SJCRH30 (cell line): ENCODE data around the gene SYT8. TPM values are rescaled to one million over a fixed set of nuclear protein-coding genes. Genes with fewer than 3 reads are reported as not detected.
A peak's percentile ranks its signal among the peaks of the same experiment; 100 is the strongest.
"Not testable (repeated sequence)": the region's sequence is repeated elsewhere in the genome, so short reads cannot be mapped to it uniquely, and the experiment has no call there.

Source experiments
- DNase-seq, 2 experiments: peaks; one replicate each; pipeline ENCODE4 v3.0.0-alpha.2; 2015 to 2020
- H3K27ac ChIP-seq: fragments of 250-450 bp; sonication (Bioruptor Pico); 2 replicates; pipeline ENCODE4 v1.5.1; 2020; ENCODE audit warnings: mild to moderate bottlenecking, moderate library complexity
- H3K27me3 ChIP-seq: fragments of 250-450 bp; sonication (Bioruptor Pico); 2 replicates; pipeline ENCODE4 v1.5.1; 2020; ENCODE audit warnings: mild to moderate bottlenecking, moderate library complexity
- H3K36me3 ChIP-seq: fragments of 250-450 bp; sonication (Bioruptor Pico); 2 replicates; pipeline ENCODE4 v1.5.1; 2020; ENCODE audit warnings: mild to moderate bottlenecking, moderate library complexity
- H3K4me1 ChIP-seq: fragments of 250-450 bp; sonication (Bioruptor Pico); 2 replicates; pipeline ENCODE4 v1.5.1; 2020; ENCODE audit warnings: mild to moderate bottlenecking, moderate library complexity
- H3K4me3 ChIP-seq: fragments of 250-450 bp; sonication (Bioruptor Pico); 2 replicates; pipeline ENCODE4 v1.5.1; 2020; ENCODE audit warnings: mild to moderate bottlenecking, moderate library complexity
- H3K9me3 ChIP-seq: fragments of 250-450 bp; sonication (Bioruptor Pico); replicated peaks from 2 replicates; pipeline ENCODE4 v1.5.1; 2020; ENCODE audit warnings: mild to moderate bottlenecking, moderate library complexity
- total RNA-seq: library from RNA; depleted of rRNA; stranded (reverse); fragments of >200 nt; shearing (Covaris generic); gene quantifications from 2 replicates; pipeline ENCODE4 v1.2.3, GENCODE V29; 2014

SYT8 gene
- total RNA-seq, 1 experiment from 2014 or later = 1.7 TPM

GRCh38 chr11:1872267-1872985 lies 37.6 kb downstream of the SYT8 start:
- Histone ChIP-seq H3K4me3 (no peak overlapping the region), H3K27ac (no peak overlapping the region)
- no peak for DNase-seq

GRCh38 chr11:1873048-1873812 lies 38.4 kb downstream of the SYT8 start:
- no peaks in the 10 kb centered on the region for H3K36me3 ChIP-seq
- H3K9me3 ChIP-seq = no peaks in the 10 kb centered on the region
- DNase-seq = no peak
- peaks cover 15% of the 10 kb centered on the region for H3K27me3 ChIP-seq
- H3K4me3 ChIP-seq = no peak overlapping the region
- H3K27ac ChIP-seq = no peak overlapping the region
- peaks cover 42% of the 10 kb centered on the region for H3K4me1 ChIP-seq

More at GRCh38 chr11:1872267-1872985, 37.6 kb downstream of the SYT8 start:
- Histone ChIP-seq H3K9me3 (no peaks in the 10 kb centered on the region), H3K36me3 (no peaks in the 10 kb centered on the region), H3K4me1 (peaks cover 34% of the 10 kb centered on the region), H3K27me3 (peaks cover 16% of the 10 kb centered on the region)

GRCh38 chr11:1873813-1874150 lies 39.0 kb downstream of the SYT8 start:
- not testable (repeated sequence) for H3K27ac ChIP-seq, DNase-seq, H3K36me3 ChIP-seq, H3K9me3 ChIP-seq, H3K4me3 ChIP-seq
- H3K27me3 ChIP-seq = peaks cover 11% of the 10 kb centered on the region
- H3K4me1 ChIP-seq = peaks cover 37% of the 10 kb centered on the region

- H3K27me3 ChIP-seq, H3K27ac ChIP-seq, H3K4me3 ChIP-seq, H3K36me3 ChIP-seq, H3K9me3 ChIP-seq, DNase-seq: not testable (repeated sequence)
- peaks cover 32% of the 10 kb centered on the region for H3K4me1 ChIP-seq
Measured at GRCh38 chr11:1874441-1875092, 39.8 kb downstream of the SYT8 start.

GRCh38 chr11:1875093-1875850 lies 40.5 kb downstream of the SYT8 start:
- DNase-seq = peak; percentile 69 to 73
- Histone ChIP-seq H3K36me3 (no peaks in the 10 kb centered on the region), H3K4me1 (peaks cover 31% of the 10 kb centered on the region), H3K27ac (peak overlapping the region; percentile 90), H3K9me3 (no peaks in the 10 kb centered on the region), H3K27me3 (no peaks in the 10 kb centered on the region; the same call in 1 of the 2 replicates), H3K4me3 (peak overlapping the region; percentile 48)

GRCh38 chr11:1875851-1876301 lies 41.1 kb downstream of the SYT8 start:
- Histone ChIP-seq H3K4me3 (peak overlapping the region; percentile 48), H3K4me1 (peaks cover 25% of the 10 kb centered on the region), H3K27ac (peak overlapping the region; percentile 90)
- H3K36me3 ChIP-seq, H3K27me3 ChIP-seq, H3K9me3 ChIP-seq: not testable (repeated sequence)
- peak in 1 of 2 experiments; percentile 70 for DNase-seq

- peak; percentile 86 to 87 for DNase-seq
- no peaks in the 10 kb centered on the region for H3K27me3 ChIP-seq
- H3K9me3 ChIP-seq = no peaks in the 10 kb centered on the region
- peaks cover 24% of the 10 kb centered on the region for H3K4me1 ChIP-seq
- H3K36me3 ChIP-seq = no peaks in the 10 kb centered on the region
- H3K4me3 ChIP-seq = peak overlapping the region; percentile 48
- H3K27ac ChIP-seq = peak overlapping the region; percentile 90
Measured at GRCh38 chr11:1876361-1877063, 41.7 kb downstream of the SYT8 start.

- Histone ChIP-seq H3K9me3 (no peaks in the 10 kb centered on the region), H3K27me3 (no peaks in the 10 kb centered on the region), H3K27ac (peak overlapping the region; percentile 90), H3K4me1 (peaks cover 33% of the 10 kb centered on the region), H3K4me3 (peak overlapping the region; percentile 48), H3K36me3 (no peaks in the 10 kb centered on the region)
- DNase-seq = peak; percentile 46 to 66
Measured at GRCh38 chr11:1877211-1878136, 42.7 kb downstream of the SYT8 start.

- H3K27ac ChIP-seq = no peak overlapping the region; the same call in 1 of the 2 replicates
- no peaks in the 10 kb centered on the region for H3K9me3 ChIP-seq
- H3K4me3 ChIP-seq = no peak overlapping the region
- DNase-seq = peak in 1 of 2 experiments; percentile 12
- H3K27me3 ChIP-seq = no peaks in the 10 kb centered on the region
- H3K4me1 ChIP-seq = peaks cover 33% of the 10 kb centered on the region
- H3K36me3 ChIP-seq = no peaks in the 10 kb centered on the region
Measured at GRCh38 chr11:1878137-1879031, 43.6 kb downstream of the SYT8 start.

GRCh38 chr11:1879342-1879940 lies 44.7 kb downstream of the SYT8 start:
- peaks cover 33% of the 10 kb centered on the region for H3K4me1 ChIP-seq
- H3K27me3 ChIP-seq = no peaks in the 10 kb centered on the region
- no peak overlapping the region for H3K27ac ChIP-seq
- no peaks in the 10 kb centered on the region for H3K36me3 ChIP-seq
- DNase-seq = no peak
- no peaks in the 10 kb centered on the region for H3K9me3 ChIP-seq
- no peak overlapping the region for H3K4me3 ChIP-seq

GRCh38 chr11:1879941-1880720 lies 45.3 kb downstream of the SYT8 start:
- DNase-seq = no peak
- Histone ChIP-seq H3K36me3 (no peaks in the 10 kb centered on the region), H3K9me3 (no peaks in the 10 kb centered on the region), H3K27me3 (no peaks in the 10 kb centered on the region), H3K4me1 (peaks cover 29% of the 10 kb centered on the region), H3K4me3 (no peak overlapping the region), H3K27ac (0 out of 2 replicates have a peak overlapping the region, but pooled peaks have one; percentile 4)
